PFSK-1 (cell line): Measurements from ENCODE around the gene ERC2.

Experiments used
- POLR2AphosphoS5 ChIP-seq: IDR thresholded peaks from 2 replicates; pipeline ENCODE4 v1.6.1; 2012; ENCODE audit warnings: low read depth, mild to moderate bottlenecking, control low read depth, low read length, moderate library complexity
- REST ChIP-seq, 2 experiments: IDR thresholded peaks; 2 replicates each; pipeline versions ENCODE4 v1.6.1 to v1.8.0; 2011 to 2012; ENCODE audit warnings: low read depth in 2 of 2, low read length in 2 of 2, control low read depth in 1 of 2, inconsistent platforms in 1 of 2, mild to moderate bottlenecking in 1 of 2, moderate library complexity in 1 of 2; ENCODE audit not compliant: insufficient read depth in 1 of 2

- TF ChIP-seq REST (IDR thresholded peaks at IDR 0.05; ENCODE audit: insufficient read depth in 1 of 2, low read depth in 2 of 2, low read length in 2 of 2): no peak
- TF ChIP-seq POLR2AphosphoS5: no peak
Observed at GRCh38 chr3:56023546-56023945, 444.7 kb downstream of the ERC2 start.
